Cardiac fibroblast (primary cell): Measurements from ENCODE around the gene SURF1.
A peak's percentile ranks its signal among the peaks of the same experiment; 100 is the strongest.
"Not testable (repeated sequence)": the region's sequence is repeated elsewhere in the genome, so short reads cannot be mapped to it uniquely, and the experiment has no call there.

Source experiments
- DNase-seq, 2 donors: peaks; one replicate each; pipeline versions ENCODE4 v3.0.0 to v3.0.0-alpha.2; 2010; ENCODE audit warnings: low read depth in 2 of 2
- H3K4me3 ChIP-seq, 2 donors: replicated peaks in 1 of 2; 1 replicate in 1 of 2; 2 replicates in 1 of 2; pipeline ENCODE4 v1.5.1; 2011; ENCODE audit warnings: low read depth in 2 of 2, low read length in 2 of 2, mild to moderate bottlenecking in 2 of 2, moderate library complexity in 1 of 2
- CTCF ChIP-seq: IDR thresholded peaks from one replicate; pipeline ENCODE4 v1.5.1; 2011; ENCODE audit warnings: low read depth, mild to moderate bottlenecking, low read length, inconsistent platforms

Gene SURF1

GRCh38 chr9:133335924-133336811 is 20.1 kb downstream of the SURF1 start, which contains the start of gene SURF6:
SURF6 (minus strand) TSS chr9:133336188; CDS start chr9:133336132, 56 bp downstream.
- H3K4me3 ChIP-seq: peak within 1 kb of the TSS; percentile 97 to 98
- no peak for TF ChIP-seq CTCF
- peak; percentile 86 to 90 for DNase-seq

- H3K4me3 ChIP-seq: peak overlapping the region; percentile 97 to 98
- not testable (repeated sequence) for DNase-seq
Observed at GRCh38 chr9:133334888-133335287, 21.4 kb downstream of the SURF1 start.

- no peak overlapping the region for H3K4me3 ChIP-seq
- DNase-seq: no peak
- TF ChIP-seq CTCF: no peak
Observed at GRCh38 chr9:133334161-133334560, 22.1 kb downstream of the SURF1 start.

- TF ChIP-seq CTCF: no peak
- no peak for DNase-seq
- H3K4me3 ChIP-seq: no peak overlapping the region
Observed at GRCh38 chr9:133333566-133333965, 22.7 kb downstream of the SURF1 start.

- no peak for TF ChIP-seq CTCF
- H3K4me3 ChIP-seq: no peak overlapping the region
- no peak for DNase-seq
Observed at GRCh38 chr9:133333011-133333410, 23.3 kb downstream of the SURF1 start.

GRCh38 chr9:133332381-133332730 is 23.9 kb downstream of the SURF1 start:
- no peak for DNase-seq
- no peak overlapping the region for H3K4me3 ChIP-seq
- no peak for TF ChIP-seq CTCF

- no peak for TF ChIP-seq CTCF
- no peak for DNase-seq
- no peak overlapping the region for H3K4me3 ChIP-seq
Observed at GRCh38 chr9:133331641-133332380, 24.5 kb downstream of the SURF1 start.
